HG03558 (cell line): ENCODE data around the gene NEBL.

Source experiments
- ATAC-seq: cut with Tn5 transposase; IDR thresholded peaks from one replicate; pipeline ENCODE4 v1.9.1; 2021; ENCODE audit warnings: moderate number of reproducible peaks; ENCODE audit not compliant: unreplicated experiment; ENCODE audit errors: extremely low read depth

NEBL gene

DNA sequence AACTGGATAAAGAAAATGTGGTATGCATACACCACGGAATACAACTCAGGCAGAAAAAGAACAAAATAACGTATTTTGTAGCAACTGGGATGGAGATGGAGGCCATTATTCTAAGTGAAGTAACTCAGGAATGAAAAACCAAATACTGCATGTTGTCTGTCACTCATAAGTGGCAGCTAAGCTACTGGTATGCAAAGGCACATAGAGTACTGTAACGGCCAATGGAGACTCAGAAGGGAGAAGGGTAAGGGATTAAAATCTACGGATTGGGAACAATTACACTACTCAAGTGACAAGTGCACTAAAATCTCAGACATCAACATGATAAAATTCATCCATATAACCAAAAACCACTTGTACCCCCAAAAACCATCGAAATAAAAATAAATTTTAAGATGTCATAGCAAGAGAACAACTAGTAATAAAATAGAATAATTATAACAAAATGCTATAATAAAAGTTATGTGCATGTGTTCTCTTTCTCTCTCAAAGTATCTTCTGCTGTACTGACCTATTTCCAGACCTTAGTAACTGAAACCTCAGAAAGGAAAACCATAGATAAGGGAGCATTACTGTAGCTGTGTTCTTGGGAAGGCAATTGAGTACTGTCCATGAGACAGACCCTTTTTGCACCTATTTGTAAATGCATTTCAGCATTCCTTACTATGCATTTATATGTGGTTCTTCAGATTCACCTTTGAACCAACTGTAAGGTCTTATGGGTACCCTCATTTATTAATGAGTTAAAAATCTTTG, 6.7 kb upstream of the NEBL start:
- ATAC-seq, result no peak

DNA sequence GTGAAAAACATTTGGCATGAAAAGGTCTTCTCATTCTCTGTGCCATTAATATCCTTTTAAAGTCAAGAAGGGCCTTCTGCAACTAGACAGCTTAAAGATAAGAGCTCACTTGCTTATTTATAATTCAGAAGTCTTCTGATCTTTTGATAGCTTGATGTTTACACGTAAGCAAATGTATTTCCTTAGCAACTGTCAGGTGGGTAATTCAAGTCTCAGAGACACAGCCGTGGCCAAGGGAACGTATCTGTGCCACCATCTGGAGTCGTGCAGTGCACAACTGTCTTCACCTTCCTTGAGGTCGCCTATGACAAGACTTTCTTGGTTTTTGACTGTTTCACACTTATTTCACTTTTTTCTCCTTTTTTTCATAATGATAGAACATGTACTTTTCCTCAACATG, 4.0 kb upstream of the NEBL start:
- ATAC-seq, result no peak

DNA sequence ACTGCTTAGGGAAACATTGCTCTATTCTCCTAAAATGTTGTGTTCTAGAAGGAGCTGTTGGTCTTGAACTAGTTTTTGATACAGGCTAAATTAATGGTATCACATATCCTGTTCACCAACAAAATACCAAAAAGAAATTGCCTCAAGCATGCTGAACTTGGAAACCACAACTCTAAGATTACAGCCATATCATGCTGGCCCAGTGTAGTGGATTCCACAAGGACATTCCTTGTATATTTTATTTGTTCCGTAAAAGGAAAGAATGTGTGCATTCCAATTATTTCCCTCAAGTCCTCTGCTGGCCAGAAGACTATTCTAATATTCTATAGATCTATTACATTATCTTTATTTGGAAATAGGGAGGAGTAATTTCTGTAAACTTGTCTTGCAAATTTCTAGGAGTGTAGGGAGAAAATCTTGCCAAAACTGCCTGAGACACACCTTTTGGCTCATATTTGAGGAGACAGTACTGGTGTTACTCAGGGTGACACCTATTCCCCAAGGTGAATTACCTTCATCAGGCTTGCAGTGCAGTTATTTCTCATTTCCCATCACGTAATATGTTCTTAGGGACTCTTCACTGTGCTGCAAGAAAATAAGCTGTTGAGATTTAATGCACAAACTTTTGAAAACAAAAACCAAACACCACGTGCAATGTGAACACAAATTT, 1.9 kb upstream of the NEBL start:
- no peak for ATAC-seq

DNA sequence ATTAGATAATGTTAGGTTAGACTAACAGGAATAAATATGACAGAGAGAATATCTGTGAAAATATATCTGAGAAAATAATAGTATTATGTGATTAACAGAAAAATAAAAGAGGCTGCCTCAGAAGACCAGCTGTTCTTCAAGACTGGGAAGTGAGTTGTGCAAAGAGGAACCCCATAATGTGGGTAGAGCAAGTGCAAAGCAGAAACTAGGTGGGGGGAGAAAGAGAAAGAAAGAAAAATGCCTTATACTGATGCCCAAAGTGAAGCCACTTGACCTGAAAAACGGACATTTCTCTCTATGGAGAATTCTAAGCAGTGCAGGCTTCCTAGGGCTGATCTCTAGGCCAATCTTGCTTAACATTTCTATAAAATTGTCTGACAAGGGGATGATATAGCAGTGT, 3.8 kb downstream of the NEBL start:
- ATAC-seq, result no peak

DNA sequence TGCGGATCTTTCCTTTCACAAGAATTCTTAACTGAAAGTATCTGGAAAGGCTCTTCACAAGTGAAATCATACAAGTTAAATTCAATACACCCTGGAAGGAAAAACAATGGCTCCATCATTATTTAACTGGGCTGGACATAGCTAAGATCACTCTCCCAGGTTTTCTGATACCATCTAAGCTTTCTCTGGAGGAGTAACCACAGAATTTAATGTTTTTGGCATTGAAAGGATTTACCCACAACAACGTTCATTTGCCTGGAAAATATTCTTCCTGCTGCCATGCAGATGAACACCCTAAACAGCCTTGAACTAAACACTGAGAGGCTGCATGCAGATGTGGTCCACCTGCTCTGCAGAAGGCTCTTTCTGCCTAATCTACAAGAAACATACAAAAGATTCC, 4.3 kb downstream of the NEBL start:
- no peak for ATAC-seq

DNA sequence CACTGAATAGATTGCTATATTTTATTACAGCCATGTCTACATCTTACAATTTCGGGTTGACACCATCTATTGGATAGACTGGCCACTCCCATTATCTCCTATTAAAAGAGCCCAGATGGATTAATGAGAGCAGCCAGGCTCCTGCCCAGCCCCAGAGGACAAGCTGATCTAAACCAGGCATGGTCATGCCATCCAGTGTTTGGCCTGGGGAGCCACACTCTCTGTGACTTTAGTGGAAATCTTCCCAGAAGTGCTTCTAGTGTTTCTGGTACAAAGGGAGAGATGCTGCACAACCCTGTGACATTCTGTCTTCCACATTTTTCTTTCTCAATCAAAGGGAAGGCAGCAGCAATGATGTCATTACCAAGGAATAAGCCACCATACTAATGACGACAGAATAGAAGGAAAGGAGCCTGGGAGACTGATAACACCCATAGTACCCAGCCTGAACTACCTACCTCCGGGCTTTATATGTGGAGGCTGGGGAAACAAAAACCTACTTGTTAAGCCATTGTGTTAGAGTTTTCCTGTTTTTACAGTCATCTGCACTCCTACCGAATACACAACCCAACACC, 5.0 kb downstream of the NEBL start:
- no peak for ATAC-seq

DNA sequence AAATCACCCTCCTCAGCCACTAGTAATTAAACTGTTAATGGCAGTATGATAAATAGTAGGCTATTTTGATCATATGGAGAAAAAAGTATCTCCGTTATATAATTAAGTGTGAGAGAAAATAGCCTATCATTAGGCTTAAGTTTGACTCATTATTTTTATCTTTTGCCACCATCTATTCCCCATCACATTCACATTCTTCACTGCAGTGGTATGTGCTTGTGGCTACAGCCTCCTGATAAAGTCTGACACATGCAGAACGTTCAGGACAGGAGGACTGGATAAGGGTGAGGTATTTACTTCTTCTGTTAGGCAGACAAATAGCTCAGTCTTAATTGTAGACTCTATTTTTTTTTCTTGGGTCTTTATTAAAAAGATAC, 5.8 kb downstream of the NEBL start:
- no peak for ATAC-seq

DNA sequence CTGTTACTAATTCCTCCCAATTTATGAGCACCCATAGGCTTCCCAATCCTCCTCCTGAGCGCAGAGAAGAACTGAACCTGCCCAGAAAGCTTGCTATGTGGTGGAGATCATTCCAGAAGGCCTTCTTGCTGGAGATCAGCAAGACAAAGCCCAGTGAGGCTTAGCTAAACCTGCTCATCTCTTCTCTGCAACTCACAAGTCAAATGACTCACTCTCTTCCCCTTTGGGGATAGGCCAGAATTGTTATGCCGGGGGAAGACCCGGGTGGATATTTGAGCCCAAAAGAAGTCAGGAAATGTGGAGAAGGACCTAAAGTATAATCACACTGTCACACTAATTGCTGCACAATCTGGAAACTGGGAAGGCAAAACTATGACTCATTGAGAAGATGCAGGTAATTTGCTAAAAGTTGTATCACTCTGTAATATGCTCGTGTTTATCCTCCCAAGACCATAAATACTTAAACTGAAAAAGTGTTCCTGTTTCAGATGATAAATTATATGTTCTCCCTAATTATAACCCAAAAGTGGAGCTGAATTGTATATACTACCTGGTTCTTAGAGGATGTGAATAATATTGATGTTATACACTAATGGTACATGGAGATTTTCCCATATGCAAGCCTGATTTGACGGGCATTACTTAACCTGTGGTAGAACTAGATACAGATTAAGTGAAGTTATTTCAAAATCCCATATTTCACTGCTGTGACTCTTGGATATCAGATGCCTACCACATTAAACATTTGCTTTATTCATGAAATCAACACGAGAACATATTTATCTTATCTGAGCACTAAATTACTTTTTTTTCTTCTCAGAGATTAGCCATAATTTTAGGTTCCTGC, 6.4 kb downstream of the NEBL start:
- ATAC-seq, result no peak

DNA sequence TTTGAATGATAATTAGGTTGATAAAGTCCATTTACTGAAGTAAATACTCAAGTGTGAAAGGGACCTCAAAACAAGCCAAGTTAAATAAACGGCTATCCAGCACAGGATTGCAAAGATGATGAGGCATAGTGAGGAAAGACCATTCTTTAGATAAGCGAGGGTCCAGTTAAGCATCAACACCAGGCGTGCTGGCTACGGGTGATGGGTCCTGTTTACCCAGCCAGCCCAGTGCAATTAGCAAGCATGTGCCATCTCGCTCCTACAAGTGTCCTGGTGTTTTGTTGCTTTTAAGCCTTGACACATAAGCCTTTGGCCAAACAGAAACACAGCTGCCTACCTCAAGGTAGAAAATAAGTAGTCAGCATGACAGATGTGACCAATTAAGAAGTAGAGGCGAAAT, 7.1 kb downstream of the NEBL start:
- no peak for ATAC-seq

DNA sequence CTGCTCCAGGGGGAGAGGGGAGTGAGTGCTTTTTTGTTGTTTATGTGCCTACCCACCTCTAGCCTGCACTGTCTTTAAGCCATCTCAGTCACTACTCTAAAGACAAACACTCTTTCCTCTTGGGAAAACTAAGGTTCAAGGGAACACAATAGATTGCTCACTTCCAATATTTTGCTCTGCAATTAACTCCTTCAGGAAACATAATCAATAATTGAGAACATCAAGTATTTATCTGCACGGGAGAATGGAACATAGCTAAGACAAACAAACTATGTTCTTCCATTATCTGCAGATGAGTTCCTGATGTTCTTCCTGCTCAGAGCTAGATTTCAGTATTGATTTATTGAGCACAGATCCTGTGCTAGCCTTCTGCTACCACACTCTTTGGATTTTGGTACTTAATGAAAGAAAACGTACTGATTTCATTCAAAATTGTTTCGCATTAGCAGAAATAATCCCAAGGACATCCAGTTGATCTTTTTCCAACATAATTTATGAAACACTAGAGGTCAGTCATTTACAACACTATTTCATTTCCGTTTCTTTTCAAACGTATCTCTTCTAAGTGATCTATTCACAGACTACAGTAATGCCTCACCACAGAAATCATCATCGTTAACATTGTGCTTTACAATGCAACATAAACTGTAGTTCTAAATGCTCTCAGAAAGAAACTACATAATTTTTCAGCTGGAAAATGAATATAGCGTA, 8.3 kb downstream of the NEBL start:
- no peak for ATAC-seq

DNA sequence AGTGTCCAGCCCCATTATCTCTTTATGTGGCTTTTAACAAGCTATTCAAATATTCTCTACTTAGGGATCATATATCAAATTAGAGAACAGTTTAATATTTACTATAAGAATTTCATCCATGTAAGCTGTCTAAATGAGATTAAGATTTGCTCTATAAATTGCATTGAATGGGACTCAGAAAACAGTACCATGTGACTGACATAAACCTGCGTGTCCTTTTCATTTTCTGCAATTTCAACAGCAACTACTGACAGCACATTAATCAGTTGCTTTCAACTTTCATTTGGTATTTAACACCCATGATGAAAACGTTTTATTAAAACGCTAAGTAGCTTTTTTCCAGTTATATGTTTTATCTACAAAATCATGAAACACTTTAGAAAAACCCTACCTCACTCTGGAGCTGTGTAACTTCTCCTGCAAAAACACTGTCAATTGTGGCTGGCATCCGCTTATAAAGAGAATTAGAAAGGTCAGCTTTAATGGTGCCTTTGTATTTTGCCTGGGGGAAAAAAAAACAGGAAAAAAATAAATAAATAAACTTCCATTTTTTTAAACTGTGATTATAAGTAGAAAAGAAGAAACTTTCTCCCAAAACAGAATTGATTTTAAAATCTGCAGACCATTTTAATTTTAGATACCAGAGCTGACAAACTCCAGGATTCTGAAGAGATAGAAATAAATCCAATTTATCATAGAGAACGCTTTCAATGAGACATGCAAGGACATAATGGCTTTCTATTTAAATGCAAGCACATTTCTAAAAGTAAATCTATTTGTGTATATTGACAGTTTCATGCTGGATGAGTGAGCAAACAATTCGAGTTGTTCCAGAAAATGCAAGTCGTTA, 9.2 kb downstream of the NEBL start:
- ATAC-seq, result no peak

DNA sequence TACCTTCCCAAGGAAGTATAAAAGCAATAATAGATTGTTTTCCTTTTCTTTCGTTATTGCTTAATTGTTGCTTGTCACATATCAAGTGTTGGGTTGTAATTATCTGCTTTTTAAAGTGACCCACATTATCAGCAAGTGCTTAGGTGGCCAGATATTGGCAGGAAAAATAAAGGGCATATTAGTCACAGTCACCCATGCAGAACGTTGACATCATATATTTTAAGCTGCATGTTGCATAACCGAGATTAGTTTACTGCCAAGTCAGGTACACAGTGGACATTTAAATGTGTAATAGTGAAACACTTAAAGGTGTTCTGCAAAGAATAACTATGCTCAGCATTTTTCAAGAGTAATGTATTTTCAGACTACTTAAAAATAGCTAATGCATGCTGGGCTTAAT, 11.4 kb downstream of the NEBL start:
- no peak for ATAC-seq

DNA sequence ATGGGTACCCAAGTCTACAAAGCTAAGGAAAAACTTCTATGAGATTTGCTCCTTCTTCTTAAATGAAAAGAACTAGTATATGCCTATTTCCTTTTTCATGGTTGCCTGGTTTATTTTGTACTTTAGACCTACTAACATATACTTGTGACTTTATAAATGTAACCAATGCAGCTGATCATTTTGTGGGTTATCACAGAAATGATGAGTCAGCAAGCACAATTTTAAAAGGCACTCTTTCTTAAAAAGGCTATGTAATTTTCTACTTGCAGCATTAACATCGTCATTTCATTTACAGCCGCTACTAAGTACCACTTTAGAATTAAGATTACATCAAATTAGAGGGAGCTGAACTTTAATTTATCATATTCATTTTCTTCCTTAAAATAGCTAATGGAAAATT, 13.6 kb downstream of the NEBL start:
- ATAC-seq, result no peak

DNA sequence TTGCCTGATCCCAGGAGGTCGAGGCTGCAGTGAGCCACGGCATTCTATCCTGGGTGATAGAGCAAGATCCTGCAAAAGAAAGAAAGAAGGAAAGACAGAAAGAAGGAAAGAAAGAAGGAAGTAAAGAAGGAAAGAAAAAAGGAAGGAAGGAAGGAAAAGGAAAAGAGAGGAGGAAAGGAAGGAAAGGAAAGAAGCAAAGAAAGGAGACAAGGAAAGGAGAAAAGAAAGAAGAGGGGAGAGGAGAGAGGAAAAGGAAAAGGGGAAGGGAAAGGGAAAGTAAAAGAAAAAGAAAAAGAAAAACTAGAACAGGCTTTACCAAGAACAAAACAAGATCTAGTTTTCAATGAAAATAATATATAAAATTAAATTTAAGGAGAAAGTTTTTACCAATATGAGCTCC, 15.0 kb downstream of the NEBL start:
- no peak for ATAC-seq

DNA sequence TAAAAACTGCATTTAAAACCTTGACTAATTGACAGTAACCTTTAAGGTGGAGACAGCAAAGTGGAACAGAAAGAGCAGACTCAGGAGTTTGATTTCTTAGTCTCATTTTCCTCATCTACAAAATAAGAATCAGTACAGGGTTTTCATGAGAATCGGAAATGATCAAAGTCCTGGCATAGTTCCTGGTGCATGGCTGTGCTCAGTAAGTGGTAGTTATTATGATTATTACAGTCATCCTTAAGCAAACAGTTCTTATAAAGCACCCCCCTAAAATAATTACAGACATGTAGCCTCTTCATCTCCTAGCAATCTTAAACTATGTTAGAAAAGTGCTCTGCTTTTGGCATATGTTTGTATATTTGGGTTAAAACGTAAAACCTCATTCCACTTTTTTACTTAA, 18.0 kb downstream of the NEBL start:
- ATAC-seq, result no peak

DNA sequence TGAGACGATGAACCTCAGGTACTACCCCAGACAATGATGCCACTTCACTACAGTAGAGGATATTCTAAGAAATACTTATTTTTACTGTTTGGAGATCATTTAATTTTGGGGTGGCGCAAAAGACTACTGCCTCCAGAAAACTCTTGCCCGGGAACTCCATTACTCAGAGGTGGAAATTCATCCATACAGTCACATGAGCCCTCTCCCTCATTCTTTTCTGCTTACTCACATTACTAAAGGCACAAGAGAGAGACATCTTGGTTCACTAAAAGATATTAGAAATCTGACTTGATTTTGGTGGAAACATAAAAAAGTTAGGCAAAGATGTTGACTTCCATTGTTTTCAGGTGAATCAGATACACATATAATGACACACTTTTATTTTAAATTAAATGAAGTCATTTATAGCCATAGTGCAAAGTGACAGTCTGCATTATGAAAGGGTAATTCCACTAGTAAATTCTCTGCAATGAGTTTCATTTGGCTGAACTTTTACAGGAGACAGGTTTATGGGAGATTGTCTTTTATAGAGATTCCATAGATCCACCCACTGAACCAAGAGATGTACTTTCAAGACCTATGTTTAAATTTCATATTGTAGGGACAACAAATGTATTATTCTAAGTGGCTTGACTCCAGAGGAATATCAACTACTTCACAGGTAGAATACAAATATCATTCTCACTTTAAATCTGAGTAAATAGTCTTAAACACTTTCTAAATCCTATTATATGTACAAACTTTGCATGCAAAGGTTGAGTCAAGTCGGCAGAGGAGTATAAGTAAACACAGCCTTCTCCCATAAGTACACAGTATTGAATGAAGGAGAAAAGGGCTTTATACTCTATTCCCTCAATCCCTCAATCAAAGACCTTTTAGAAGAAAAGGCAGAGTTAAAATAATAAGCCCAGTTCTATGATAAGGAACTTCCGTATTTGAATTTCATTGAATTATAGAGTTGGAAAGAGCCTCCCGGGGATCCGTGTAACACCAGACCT, 18.8 kb downstream of the NEBL start:
- no peak for ATAC-seq

DNA sequence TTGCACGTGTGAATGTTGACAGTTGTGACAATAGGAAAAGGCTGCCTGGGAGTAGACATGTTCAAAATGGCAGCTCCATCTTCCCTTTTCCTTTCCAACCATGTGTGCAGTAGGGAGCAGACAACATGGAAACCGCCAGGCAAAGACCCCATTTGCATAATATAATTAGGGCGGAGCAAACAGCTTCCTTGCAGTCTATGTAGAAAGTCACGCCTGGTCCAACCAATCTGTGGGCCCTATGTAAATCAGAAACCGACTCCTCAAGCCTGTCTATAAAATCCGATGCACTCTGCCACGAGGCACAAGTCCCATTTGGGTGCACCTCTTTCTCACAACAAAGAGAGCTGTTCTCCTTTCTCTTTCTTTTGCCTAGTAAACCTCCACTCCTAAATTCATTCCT, 19.6 kb downstream of the NEBL start:
- no peak for ATAC-seq

DNA sequence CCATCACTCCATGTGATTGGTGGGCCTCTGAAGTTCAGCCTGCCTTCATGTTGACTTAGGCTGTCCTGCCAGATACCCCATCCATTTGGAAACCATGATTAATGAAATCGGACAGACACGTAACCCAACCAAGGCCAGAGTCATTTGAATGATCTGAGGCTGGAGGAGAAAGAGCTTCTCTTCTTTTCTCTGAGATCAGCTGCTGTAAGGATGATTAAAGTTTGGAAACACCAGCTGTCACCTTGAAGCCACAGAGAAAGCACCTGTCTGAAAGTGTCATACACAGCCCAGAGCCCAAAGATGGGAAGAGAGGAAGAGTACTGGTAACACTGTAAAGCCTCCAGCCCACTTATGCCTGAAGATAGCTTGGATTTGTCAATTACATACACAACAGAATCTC, 22.9 kb downstream of the NEBL start:
- ATAC-seq, result no peak
